Activated CD4-positive, alpha-beta memory T cell treated with anti-CD3 and anti-CD28 coated beads, Interleukin-2, amount 10 ng/mL, durations not matched to agents 7 days and 5 days (primary cell): ENCODE data around the gene B4GALNT1. TPM values are rescaled to one million over a fixed set of nuclear protein-coding genes. Genes with fewer than 3 reads are reported as not detected.
A peak's percentile ranks its signal among the peaks of the same experiment; 100 is the strongest.

ENCODE experiments used
- CTCF ChIA-PET: fragments of 350-600 bp; sonication (Branson Sonifier 250); formaldehyde crosslinking; loops from one replicate; lab custom pipeline; 2021; ENCODE audit warnings: antibody characterized with exemption, inconsistent platforms; lab: Charles Lee
- POLR2A ChIA-PET: fragments of 350-600 bp; sonication (Branson Sonifier 250); formaldehyde crosslinking; loops from one replicate; lab custom pipeline; 2021; ENCODE audit warnings: antibody characterized with exemption; lab: Charles Lee
- DNase-seq: peaks from one replicate; pipeline ENCODE4 v3.0.0-alpha.2; 2020
- H3K27ac Mint-ChIP-seq: one replicate; pipeline ENCODE4 v1.8.0; 2021; ENCODE audit warnings: mild to moderate bottlenecking, mixed read lengths
- H3K27me3 Mint-ChIP-seq: one replicate; pipeline ENCODE4 v1.8.0; 2021; ENCODE audit warnings: mixed read lengths
- H3K36me3 Mint-ChIP-seq: one replicate; pipeline ENCODE4 v1.8.0; 2021; ENCODE audit warnings: low read depth, mixed read lengths
- H3K4me1 Mint-ChIP-seq: one replicate; pipeline ENCODE4 v1.8.0; 2021; ENCODE audit warnings: mixed read lengths
- H3K4me3 Mint-ChIP-seq: one replicate; pipeline ENCODE4 v1.8.0; 2021; ENCODE audit warnings: mild to moderate bottlenecking, mixed read lengths
- H3K9me3 Mint-ChIP-seq: one replicate; pipeline ENCODE4 v1.8.0; 2021; ENCODE audit warnings: mixed read lengths
- total RNA-seq, 2 experiments: library from RNA; stranded (reverse); gene quantifications; one replicate each; pipeline ENCODE4 v1.2.3, GENCODE V29; 2021

The B4GALNT1 gene
- total RNA-seq, 2 experiments from 2014 or later, result 1.4 to 1.8 TPM

DNA sequence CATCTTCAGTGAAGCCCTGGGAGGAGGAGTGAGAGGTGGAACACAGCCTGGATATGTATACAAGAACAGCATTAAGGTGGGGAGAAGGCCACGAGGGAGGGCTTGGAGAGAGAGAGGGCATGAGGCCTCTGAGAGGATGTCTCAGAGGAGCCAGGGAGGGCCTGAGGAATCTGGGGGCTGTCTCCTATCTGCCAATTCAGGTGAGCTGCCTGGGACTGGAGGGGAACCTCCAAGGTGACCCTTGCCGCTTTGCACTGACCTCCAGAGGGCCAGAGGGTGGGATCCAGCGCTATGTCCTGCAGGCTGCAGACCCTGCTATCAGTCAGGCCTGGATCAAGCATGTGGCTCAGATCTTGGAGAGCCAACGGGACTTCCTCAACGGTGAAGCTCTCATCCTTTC, 17.4 kb downstream of the B4GALNT1 start:
- Mint-ChIP-seq H3K4me3 (no peak overlapping the region), H3K36me3 (no peaks in the 10 kb centered on the region), H3K9me3 (no peaks in the 10 kb centered on the region), H3K4me1 (peaks cover 11% of the 10 kb centered on the region), H3K27me3 (peaks cover 79% of the 10 kb centered on the region), H3K27ac (no peak overlapping the region)
- CTCF ChIA-PET, result interaction anchor here (4.7 kb wide), 1 partner anchor 31 kb away, joined by 32 read pairs; no protein-coding TSS in a partner anchor
- POLR2A ChIA-PET, result interaction anchor here (1.1 kb wide), 1 partner anchor 9 kb away, joined by 3 read pairs; no protein-coding TSS in a partner anchor
- DNase-seq, result no peak

DNA sequence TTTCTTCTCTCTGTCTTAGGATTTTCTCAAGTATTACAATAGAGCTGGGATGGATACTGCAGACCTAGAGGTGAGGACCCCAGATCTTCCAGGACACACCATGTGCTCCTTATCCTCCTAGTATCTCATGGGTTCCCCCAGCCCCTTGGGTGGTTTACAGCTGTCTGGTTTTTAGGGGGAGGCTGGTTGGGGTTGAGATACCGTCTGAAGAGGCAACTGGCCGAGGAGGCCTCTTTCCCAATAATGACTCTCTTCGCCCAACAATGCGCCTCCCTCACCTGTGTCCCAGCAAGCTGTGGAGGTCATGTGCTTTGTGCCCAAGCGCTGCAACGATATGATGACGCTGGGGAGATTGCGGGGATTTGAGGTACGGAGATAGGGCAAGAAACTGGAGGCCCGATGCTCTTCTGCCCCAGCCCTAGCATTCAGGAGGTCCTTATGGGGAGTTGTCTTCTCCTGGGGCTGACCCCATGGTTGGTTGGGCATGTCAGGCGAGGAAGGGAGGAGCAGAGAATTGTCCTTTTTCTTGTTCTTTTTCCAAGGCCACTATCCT, 18.0 kb downstream of the B4GALNT1 start:
- no peaks in the 10 kb centered on the region for H3K36me3 Mint-ChIP-seq
- no peaks in the 10 kb centered on the region for H3K9me3 Mint-ChIP-seq
- no peak overlapping the region for H3K4me3 Mint-ChIP-seq
- no peak for DNase-seq
- H3K27me3 Mint-ChIP-seq, result peaks cover 77% of the 10 kb centered on the region
- POLR2A ChIA-PET, result interaction anchor here (0.7 to 1.1 kb wide), 2 partner anchors 8 to 23 kb away, joined by 3 read pairs; no protein-coding TSS in a partner anchor
- H3K4me1 Mint-ChIP-seq, result peaks cover 10% of the 10 kb centered on the region
- no peak overlapping the region for H3K27ac Mint-ChIP-seq
- CTCF ChIA-PET, result interaction anchor here (0.6 to 4.7 kb wide), 3 partner anchors 7 to 31 kb away, joined by 3 to 32 read pairs (median 6); no protein-coding TSS in a partner anchor

DNA sequence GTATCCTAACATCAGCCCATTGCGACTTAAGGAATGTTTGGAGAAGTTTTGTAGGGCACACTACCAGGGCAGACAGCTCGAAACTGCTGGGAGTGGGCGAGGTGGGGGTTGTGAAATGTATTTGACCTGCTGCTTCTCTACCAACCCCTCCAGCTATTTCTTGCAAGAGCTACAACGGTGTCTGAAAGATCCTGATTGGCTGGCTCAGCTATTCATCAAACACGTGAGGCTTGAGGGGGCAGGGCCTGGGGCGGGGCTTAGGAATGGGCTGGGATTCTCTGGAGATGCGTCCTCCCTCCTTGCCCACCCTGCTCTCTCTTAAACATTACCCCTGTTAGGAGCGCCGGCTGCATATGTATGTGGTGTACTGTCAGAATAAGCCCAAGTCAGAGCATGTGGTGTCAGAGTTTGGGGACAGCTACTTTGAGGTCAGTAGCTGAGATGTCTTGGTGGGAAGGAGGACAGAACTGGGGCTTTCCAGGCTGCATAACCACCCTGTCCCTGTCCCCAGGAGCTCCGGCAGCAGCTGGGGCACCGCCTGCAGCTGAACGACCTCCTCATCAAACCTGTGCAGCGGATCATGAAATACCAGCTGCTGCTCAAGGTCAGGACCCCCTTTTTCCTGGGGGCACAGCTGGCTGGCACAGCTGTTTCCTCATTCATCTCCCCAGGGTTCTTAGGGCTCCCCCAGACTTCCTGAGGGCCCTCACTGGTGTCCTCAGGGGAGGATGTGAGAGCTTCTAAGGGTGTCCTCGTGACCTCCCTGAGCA, 18.6 kb downstream of the B4GALNT1 start:
- Mint-ChIP-seq H3K9me3 (no peaks in the 10 kb centered on the region), H3K27me3 (peaks cover 71% of the 10 kb centered on the region), H3K4me1 (peaks cover 10% of the 10 kb centered on the region), H3K27ac (no peak overlapping the region), H3K4me3 (no peak overlapping the region), H3K36me3 (no peaks in the 10 kb centered on the region)
- ChIA-PET POLR2A (interaction anchor here (0.7 to 1.1 kb wide), 3 partner anchors 8 to 23 kb away, joined by 3 read pairs; no protein-coding TSS in a partner anchor), CTCF (interaction anchor here (0.6 to 4.7 kb wide), 3 partner anchors 8 to 30 kb away, joined by 3 to 32 read pairs (median 6); no protein-coding TSS in a partner anchor)
- DNase-seq, result no peak

DNA sequence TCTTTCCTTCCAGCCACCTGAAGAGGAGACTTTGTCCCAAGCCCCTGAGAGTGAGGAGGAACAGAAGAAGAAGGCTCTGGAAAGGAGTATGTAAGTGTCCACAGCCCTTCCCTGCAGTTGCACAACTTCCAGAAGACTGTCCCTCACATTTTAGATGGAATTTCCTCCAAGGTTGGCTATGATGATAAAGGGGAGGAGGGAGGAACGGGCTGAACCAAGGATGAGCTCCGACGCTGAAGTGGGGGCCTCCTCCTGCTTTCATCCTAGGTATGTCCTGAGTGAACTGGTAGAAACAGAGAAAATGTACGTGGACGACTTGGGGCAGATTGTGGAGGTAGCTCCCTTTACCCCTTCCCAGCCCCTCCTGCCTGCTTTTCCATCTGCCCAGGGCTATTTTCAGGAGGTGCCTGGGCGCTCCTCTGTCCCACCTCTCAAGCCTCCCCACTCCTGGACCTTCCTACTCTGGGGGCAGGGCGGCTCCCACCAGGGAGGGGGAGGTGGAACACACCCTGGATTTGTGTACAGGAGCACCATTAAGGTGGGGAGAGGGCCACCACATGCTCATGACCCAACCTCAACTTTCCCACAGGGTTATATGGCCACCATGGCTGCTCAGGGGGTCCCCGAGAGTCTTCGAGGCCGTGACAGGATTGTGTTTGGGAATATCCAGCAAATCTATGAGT, 19.4 kb downstream of the B4GALNT1 start:
- H3K4me3 Mint-ChIP-seq, result no peak overlapping the region
- peaks cover 2% of the 10 kb centered on the region for H3K36me3 Mint-ChIP-seq
- H3K27ac Mint-ChIP-seq, result no peak overlapping the region
- H3K9me3 Mint-ChIP-seq, result no peaks in the 10 kb centered on the region
- CTCF ChIA-PET, result interaction anchor here (1.8 to 4.7 kb wide), 3 partner anchors 9 to 29 kb away, joined by 5 to 32 read pairs (median 6); partner anchors contain the start of gene B4GALNT1
- no peak for DNase-seq
- peaks cover 6% of the 10 kb centered on the region for H3K4me1 Mint-ChIP-seq
- H3K27me3 Mint-ChIP-seq, result peaks cover 63% of the 10 kb centered on the region
- POLR2A ChIA-PET, result interaction anchor here (0.8 kb wide), 1 partner anchor 8 kb away, joined by 3 read pairs; no protein-coding TSS in a partner anchor

DNA sequence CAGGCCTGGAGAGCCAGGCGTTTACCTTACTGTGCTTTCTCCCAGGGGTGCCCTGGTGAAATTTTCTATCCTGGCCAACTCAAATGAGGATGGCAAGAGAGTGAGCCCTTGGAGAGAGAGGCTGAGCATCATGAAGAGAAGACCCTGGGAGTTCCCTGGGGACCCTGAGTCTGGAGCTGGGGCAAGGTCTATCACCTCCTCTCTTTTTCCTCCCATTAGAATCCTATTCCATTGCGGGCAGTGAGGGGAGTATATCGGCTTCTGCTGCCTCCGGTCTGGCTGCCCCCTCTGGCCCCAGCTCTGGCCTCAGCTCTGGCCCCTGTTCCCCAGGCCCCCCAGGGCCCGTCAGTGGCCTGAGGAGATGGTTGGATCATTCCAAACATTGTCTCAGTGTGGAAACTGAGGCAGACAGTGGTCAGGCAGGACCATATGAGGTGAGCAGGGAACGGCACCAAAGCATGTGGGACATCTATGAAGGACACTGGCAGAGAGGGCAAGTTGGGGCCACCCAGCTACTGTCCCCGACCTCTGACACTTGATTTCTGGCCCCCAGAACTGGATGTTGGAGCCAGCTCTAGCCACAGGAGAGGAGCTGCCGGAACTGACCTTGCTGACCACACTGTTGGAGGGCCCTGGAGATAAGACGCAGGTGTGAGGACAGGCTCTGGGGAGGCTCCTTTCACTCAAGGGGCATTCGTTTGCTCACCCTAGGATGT, 20.1 kb downstream of the B4GALNT1 start:
- peaks cover 6% of the 10 kb centered on the region for H3K4me1 Mint-ChIP-seq
- H3K36me3 Mint-ChIP-seq, result peaks cover 2% of the 10 kb centered on the region
- peaks cover 56% of the 10 kb centered on the region for H3K27me3 Mint-ChIP-seq
- ChIA-PET POLR2A (interaction anchor here (1.1 kb wide), 1 partner anchor 21 kb away, joined by 3 read pairs; no protein-coding TSS in a partner anchor), CTCF (interaction anchor here (1.2 to 4.7 kb wide), 4 partner anchors 8 to 29 kb away, joined by 4 to 32 read pairs (median 6); partner anchors contain the start of gene B4GALNT1)
- no peak overlapping the region for H3K4me3 Mint-ChIP-seq
- no peaks in the 10 kb centered on the region for H3K9me3 Mint-ChIP-seq
- H3K27ac Mint-ChIP-seq, result no peak overlapping the region
- DNase-seq, result no peak

DNA sequence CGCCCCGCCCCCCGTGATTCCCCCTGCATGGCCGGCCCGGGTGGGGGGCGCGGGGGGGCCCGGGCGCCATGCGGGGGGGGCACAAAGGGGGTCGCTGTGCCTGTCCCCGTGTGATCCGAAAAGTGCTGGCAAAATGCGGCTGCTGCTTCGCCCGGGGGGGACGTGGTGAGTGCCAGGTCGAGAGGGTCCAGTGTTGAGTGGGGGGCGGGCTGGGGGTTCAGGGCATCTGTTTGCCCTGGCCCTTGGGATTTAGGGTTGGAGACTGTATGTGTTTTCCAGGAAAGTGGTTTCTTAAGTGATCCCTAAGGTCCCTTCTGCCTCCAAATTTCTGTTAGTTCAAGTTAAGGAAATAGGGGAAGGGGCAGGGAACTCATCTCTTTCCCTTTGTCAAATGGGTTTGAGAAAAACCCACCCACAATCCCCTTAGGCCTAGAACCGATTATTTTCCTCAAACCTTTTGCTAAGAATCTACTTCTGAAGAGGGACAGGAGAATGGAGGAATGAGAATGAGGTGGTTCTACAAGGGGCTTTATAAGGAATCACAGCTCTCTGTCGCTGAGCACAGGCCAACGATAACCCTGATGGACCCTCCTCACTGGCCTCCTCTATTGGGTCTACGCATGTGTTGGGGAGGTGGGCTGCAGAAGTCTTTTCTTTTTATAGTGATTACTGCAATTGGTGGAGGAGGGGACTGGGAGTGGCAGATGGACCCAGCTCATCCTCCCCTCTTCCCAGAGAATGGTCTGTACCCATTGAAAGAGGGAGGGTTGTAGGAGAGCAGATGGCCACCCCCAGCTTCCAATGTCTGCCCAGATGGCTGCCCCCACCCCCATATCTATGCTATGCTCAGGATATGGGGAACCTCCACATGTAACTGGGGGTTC, 20.9 kb downstream of the B4GALNT1 start:
- peaks cover 2% of the 10 kb centered on the region for H3K36me3 Mint-ChIP-seq
- POLR2A ChIA-PET, result interaction anchor here (0.6 to 1.7 kb wide), 3 partner anchors 12 to 21 kb away, joined by 3 to 4 read pairs (median 3); no protein-coding TSS in a partner anchor
- H3K4me1 Mint-ChIP-seq, result peaks cover 6% of the 10 kb centered on the region
- peak overlapping the region; percentile 41 for H3K4me3 Mint-ChIP-seq
- CTCF ChIA-PET, result interaction anchor here (1.2 to 1.8 kb wide), 4 partner anchors 9 to 153 kb away, joined by 3 to 5 read pairs (median 4); partner anchors contain the start of gene B4GALNT1
- no peak overlapping the region for H3K27ac Mint-ChIP-seq
- no peak for DNase-seq
- peaks cover 48% of the 10 kb centered on the region for H3K27me3 Mint-ChIP-seq
- no peaks in the 10 kb centered on the region for H3K9me3 Mint-ChIP-seq

DNA sequence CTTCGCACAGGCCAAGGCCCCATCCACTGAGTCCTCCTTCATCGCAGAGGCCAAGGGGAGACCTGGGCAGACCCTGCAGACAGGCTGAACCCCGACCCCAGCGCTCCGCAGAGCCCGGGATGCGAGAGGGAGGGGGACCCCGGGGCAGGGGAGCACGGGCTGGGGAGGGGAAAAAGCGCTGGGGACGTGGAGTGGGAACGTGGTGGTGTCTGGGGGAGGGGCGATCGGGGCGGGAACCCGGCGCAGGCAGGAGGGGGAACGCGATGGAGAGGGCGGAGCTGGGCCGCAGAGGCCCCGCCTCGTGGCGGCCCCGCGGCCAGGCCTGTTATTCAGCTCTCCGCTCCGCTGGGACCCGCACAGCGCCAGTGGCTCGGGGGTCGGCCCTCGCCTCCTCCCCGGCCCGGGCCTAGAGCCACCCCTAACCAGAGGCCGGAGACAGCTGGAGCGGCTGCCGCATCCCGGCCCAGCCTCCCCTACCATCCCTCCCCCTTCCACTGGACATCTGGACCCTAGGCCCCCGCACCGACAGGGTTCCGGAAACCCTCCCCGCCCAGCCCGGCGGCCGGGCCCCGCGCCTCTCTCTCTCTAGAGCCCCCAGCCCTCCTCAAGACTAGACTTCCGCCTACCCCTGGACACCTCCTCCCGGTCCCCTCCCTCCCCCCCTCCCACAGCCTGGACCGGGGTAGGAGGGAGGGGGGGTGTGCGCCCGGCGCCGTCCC, 21.7 kb downstream of the B4GALNT1 start, which contains the start of gene ARHGEF25:
ARHGEF25 (plus strand) TSS at position 328 of the 719 bp plus-strand sequence. CDS start 460 bp downstream, outside the sequence.
- CTCF ChIA-PET, result interaction anchor here (1.4 to 1.5 kb wide), 2 partner anchors 28 to 152 kb away, joined by 3 to 5 read pairs; no protein-coding TSS in a partner anchor
- peaks cover 42% of the 10 kb centered on the region for H3K27me3 Mint-ChIP-seq
- peak; percentile 48 for DNase-seq
- peaks cover 2% of the 10 kb centered on the region for H3K36me3 Mint-ChIP-seq
- POLR2A ChIA-PET, result interaction anchor here (1.7 kb wide), 1 partner anchor 11 kb away, joined by 4 read pairs; no protein-coding TSS in a partner anchor
- peaks cover 6% of the 10 kb centered on the region for H3K4me1 Mint-ChIP-seq
- peak within 1 kb of the TSS; percentile 43 for H3K4me3 Mint-ChIP-seq
- H3K27ac Mint-ChIP-seq, result no peak within 1 kb of the TSS
- no peaks in the 10 kb centered on the region for H3K9me3 Mint-ChIP-seq

DNA sequence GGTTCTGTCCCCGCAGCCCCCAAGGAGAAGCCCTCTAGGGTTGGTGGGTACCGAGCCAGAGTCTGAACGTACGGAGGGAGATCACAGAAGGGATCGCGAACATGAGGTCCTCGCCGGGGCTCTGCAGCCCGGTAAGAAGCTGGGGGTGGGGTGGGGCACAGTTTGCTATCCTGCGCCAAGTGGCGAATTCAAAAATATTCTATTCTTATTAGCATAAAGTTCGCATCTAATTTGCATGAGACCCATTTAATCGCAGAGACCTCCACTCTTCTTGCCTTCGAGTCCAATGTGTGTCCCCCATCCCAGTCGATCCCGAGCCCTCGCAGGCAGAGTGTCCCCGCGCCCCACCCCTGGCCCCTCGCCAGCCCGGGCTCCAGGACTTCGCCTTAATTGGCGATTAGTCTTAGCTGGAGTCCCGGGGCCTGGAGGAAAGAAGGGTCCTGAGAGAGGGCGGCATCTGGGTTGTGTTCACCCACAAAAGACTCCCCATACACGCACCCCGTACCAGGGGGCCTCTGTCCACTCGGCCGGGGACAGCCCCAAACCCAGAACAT, 22.4 kb downstream of the B4GALNT1 start:
- no peak for DNase-seq
- Mint-ChIP-seq H3K4me3 (peak overlapping the region; percentile 43), H3K4me1 (peaks cover 8% of the 10 kb centered on the region), H3K27ac (no peak overlapping the region), H3K36me3 (peaks cover 2% of the 10 kb centered on the region), H3K27me3 (peaks cover 37% of the 10 kb centered on the region), H3K9me3 (no peaks in the 10 kb centered on the region)
- ChIA-PET POLR2A (interaction anchor here (1.7 kb wide), 1 partner anchor 10 kb away, joined by 4 read pairs; no protein-coding TSS in a partner anchor), CTCF (interaction anchor here (1.4 to 2.1 kb wide), 3 partner anchors 9 to 152 kb away, joined by 3 to 5 read pairs (median 5); no protein-coding TSS in a partner anchor)

DNA sequence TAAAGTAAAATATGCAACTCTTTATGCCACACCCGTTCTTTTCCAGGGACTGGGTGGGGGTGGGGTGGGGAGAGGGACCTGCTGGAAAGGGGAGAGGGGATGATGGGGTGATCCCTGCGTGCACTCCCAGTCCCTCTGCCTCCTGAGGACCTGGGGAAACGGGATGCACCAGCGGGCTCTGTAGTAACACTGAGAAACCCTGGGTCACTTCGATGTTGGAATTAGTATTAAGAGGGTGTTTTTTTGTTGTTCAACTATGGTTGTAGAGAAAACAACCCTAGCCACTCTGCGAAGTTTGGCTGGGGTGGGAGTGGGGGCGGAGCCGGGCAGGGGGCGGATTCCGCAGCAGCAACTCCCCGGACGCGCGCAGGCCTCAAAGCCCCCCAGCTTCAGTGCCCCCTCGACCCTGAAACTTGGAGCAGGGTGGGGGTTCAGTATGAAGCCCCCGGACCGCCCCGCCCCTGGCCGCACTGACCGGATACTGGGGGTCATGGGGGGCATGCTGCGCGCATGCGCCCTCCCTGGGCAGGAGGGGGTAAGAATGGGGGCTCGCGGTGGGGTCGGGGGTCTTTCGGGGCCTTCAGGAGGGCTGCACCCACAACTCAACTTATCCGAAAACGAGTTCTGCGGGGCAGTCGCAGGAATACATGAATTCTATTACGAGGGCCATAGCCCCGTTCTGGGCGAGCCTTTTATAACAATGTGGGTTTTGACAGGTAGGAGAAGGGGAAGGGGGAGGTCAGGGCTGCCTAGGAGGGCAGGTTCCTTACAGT, 23.0 kb downstream of the B4GALNT1 start:
- CTCF ChIA-PET, result interaction anchor here (1.5 to 2.1 kb wide), 2 partner anchors 10 to 26 kb away, joined by 5 read pairs; no protein-coding TSS in a partner anchor
- H3K4me1 Mint-ChIP-seq, result peaks cover 13% of the 10 kb centered on the region
- DNase-seq, result no peak
- peaks cover 2% of the 10 kb centered on the region for H3K36me3 Mint-ChIP-seq
- no peak overlapping the region for H3K27ac Mint-ChIP-seq
- H3K4me3 Mint-ChIP-seq, result peak overlapping the region; percentile 43
- POLR2A ChIA-PET, result no interaction called here
- H3K27me3 Mint-ChIP-seq, result peaks cover 32% of the 10 kb centered on the region
- no peaks in the 10 kb centered on the region for H3K9me3 Mint-ChIP-seq
